NCI-H2171 treated with DMSO at 0.1 percent for 48 hours (cell line): ENCODE measurements around the gene PCCA.
"Not testable (repeated sequence)": the region's sequence is repeated elsewhere in the genome, so short reads cannot be mapped to it uniquely, and the experiment has no call there.

Experiments used
- DNase-seq: peaks from one replicate; lab custom pipeline; 2025; lab: John Stamatoyannopoulos, UW

Gene PCCA

DNA sequence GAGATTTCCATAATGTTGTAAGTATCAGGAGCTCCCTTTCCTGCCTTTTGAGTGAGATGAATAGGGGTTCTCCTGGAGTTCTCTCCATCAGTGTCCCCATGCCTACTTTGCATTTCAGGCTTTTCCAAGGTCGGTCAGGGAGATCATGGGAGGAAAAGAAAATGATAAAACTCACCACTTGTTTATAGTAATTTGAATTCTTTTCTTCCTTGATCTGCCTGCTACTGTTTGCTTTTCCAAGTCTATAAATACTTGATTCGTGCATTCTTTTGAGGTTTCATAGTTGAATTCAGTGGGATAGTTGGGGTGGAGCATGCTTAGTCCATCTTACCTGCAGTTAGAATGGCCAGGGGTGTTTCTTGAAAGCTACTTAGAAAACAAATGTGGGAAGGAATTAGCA lies 51.5 kb downstream of the PCCA start:
- DNase-seq = no peak

DNA sequence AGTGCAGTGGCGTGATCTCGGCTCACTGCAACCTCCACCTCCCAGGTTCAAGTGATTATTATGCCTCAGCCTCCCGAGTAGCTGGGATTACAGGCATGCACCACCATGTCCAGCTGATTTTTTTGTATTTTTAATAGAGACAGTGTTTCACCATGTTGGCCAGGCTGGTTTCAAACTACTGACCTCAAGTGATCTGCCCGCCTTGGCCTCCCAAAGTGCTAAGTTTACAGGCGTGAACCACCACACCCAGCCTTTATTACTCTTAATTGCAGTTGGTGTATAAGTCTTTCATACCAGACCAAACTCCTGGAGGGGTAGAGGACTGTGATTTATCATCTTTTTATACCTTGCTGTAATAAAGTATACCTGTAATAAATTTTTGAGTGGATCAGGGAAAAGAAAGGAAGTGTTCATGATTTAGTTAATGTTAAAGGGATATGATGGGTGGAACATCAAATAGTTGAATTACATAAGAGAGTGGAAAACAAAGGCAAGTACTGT lies 52.6 kb downstream of the PCCA start:
- not testable (repeated sequence) for DNase-seq

DNA sequence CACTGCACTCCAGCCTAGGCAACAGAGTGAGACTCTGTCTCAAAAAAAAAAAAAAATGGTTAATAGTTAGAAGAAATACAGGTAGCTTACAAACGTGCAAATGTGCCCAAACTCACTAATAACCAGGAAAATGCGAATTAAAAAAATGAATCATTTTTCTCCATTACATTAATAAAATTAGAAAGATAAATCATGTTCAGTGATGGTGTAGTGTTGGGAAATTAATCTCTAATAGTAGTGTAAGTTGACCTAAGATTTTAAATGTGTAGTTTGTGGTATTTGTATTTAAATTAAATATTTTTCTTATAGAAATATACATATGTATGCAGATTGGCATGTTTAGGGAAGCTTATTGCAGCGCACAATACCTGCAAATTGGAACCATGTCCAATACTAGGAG lies 57.6 kb downstream of the PCCA start:
- no peak for DNase-seq

DNA sequence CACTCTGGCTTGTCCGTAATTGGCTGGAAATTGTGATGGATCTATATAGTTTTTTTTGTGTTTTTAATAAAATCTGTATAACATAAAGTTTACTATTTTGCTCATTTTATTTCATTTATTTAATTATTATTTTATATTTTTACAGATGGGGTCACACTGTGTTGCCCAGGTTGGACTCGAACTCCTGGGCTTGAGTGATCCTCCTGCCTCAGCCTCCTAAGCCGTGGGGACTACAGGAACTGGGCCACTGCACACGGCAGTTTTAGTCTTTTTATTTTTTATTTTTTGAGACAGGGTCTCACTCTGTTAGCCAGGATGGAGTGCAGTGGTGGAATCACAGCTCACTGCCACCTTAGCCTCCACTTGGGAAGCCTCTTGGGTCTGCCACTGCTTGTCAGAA lies 58.9 kb downstream of the PCCA start:
- DNase-seq = no peak

DNA sequence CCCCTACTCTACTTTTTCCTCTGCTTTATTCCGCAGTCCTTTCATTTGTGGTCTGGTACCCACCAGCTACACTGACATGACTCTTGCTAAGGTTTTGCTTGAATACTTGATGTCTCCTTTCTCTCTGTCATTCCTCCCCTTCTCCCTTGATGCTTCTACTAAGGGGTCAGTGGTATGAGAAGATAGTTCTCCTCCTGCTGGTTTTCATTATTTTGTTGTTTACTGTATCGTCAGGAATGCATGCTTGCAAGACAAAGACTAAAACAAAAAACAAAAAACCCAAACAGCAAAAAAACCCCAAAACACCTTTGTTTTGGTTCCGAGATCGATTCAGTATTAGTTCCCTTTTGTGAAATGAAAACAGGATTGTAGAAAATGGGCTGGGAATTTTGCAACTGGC lies 59.5 kb downstream of the PCCA start:
- DNase-seq = no peak

DNA sequence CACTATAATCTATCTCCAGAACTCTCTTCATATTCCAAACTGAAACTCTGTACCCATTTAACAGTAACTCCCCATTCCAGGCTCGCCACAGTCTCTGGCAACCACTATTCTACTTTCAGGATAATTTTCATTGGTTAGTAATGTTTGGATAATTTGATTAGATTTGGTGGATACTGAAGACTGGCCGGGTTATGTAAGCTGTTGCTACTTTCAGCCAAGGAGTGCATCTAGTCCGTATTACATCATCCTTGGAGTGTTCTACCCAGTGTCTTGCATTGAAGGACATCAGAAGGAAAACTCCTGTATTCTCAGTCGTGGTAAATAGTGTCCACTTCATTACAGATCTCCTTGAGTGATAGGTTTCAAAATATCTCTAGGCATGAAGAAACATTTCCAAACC lies 60.5 kb downstream of the PCCA start:
- no peak for DNase-seq

DNA sequence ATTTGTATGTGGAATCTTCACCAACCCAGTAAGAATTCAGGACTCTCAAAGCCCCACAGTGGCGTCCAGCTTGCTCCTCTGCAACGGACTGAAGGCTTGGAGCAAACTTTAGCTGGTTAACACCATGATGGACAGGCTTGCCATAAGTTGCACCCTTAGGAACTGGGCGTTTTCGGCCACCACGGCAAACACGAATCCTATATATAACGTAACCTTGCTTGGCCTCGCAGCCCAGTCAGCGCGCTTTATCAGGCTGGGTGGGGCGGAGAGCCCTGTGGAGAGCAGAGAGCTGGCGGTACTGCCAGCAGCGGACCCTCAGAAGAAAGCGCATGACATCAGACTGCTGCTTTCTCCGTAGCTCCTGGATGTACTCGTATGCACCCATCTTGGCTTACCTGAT lies 61.8 kb downstream of the PCCA start:
- not testable (repeated sequence) for DNase-seq

DNA sequence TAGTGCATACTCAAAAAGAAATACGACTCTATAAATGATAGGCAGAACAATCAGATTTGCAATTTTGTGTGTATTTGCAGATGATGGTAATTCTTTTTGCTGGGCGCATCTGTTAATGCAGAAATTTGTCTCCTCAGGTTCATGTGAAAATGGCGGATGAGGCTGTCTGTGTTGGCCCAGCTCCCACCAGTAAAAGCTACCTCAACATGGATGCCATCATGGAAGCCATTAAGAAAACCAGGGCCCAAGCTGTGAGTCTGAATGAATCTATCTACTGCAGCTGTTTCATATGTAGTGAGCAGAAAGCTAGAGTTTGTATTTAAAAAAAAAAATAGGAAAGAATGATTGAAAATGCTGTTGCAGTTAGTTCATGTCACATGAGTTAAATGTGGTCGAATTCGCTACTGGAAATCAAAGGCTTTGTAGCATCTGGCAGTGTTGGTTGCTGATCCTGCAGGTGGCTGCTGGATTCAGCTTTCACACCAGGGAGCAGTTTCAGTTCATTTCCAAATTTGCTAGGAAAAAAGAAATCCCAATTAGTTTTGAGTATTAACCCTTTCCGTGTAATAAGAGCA lies 66.0 kb downstream of the PCCA start:
- DNase-seq = peak; percentile 52

DNA sequence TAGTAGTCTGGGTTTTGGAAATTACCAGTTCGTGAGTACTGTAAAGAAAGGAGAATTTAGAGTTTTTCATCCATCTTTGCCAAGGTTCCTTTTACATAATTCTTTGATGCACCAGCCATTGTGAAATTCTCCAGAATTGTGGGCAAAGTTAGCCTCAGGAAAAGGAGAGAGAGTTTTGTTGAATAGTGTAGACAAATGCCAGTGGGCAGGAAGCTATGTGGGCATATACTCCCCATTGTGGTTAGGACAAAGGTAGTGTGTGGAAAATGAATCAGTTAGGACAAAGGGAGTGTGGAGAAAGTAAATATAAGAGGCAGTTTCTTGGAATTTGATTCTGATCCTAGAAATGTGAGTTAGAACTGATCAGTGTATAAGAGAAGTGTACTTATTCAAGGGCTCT lies 67.9 kb downstream of the PCCA start:
- no peak for DNase-seq

DNA sequence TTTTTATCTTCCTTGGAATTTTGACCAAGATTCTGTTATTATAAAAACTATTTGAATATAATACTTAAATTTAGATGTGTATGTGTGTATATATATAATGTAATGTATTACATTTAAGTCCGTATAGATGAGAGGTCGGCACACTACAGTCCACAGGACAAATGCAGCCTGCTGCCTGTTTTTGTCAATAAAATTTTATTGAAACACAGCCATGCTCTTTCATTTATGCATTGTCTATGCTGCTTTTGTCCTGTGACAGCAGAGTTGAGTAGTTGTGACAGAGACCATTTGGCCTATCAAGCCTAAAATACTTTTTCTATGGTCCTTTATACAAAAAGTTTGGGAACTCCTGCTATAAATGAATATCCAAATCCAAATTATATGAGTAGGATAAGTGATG lies 69.7 kb downstream of the PCCA start:
- DNase-seq = no peak

DNA sequence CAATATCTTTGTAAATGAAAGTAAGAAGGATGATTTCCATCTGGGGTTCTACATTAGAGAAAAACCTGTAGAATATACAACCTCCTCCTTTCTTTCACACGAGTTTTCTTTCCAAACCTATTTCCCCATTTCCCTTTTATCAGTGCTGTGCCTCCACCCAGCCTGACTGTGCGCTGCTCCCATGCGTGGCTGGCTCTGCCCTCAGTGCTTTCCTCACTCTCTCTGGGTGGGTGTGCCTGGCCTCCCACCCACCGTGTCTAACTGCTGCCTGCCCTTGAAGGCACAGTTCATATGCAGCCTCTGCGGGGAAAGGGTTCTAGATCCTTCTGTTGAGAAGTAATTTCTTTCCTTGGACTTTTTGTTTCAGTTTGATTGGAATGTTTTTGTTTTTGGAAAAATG lies 70.7 kb downstream of the PCCA start:
- no peak for DNase-seq

DNA sequence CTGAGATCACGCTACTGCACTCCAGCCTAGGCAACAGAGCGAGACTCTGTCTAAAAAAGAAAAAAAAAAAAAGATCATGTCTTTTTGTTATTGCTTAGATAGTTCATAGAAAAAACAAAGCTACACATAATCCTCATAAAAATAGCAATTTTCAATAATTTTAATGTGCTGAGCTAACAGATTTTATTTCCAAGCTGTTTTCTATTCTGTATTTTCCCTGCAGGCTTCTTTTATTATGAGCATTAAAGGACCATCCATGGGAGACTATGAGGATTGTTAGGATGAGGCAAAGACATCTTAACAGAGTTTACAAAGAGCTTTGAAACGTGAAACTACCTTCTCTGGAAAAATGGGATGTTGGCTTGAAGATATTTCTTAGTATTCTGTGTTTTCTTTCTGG lies 71.6 kb downstream of the PCCA start:
- no peak for DNase-seq

DNA sequence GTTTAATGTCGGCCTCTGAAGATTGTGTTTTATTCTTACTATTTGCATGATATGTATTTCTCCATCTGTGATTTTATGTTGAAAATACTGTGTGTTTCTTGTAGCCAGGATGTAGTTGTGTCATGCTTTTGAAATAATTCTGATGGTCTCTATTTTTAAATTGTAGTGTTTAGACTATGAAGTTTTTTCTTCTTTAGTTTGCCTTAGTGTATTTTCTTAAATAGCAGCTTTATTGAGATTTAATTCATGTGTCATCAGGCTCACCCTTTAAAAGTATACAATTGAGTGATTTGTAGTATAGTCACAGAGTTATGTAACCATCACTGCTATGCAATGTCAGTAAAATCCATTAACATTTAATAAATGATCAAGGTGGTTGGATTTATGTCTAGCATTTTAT lies 74.5 kb downstream of the PCCA start:
- DNase-seq = no peak

DNA sequence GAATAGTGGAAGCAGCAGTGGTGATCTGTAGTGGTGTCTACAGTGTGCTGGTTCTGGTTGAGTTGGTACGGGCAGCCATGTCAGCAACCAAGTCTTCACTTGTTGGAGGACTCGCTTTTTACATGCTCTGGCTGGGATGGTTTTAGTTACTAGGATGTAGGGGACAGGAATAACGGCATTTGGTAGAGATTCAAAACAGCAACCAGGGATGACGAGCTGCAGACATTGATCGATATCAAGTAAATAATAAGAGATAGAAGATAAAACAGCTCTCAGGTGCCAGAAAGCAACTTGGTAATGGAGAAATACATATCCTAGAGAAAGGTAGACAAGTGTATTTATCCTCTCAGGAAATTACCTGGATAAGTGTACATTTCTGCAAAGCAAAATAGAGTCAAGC lies 84.3 kb downstream of the PCCA start:
- DNase-seq = no peak

DNA sequence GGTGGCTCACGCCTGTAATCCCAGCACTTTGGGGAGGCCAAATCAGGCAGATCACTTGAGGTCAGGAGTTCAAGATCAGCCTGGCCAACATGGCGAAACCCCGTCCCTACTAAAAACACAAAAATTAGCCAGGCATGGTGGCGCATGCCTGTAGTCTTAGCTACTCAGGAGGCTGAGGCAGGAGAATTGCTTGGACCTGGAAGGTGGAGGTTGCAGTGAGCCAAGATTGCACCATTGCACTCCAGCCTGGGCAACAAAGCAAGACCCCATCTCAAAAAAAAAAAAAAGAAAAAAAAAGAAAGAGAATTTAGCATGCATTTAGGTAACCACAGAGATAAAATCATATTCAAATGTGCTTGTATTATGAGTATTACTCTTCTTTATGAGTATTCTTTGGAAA lies 85.6 kb downstream of the PCCA start:
- DNase-seq = not testable (repeated sequence)

DNA sequence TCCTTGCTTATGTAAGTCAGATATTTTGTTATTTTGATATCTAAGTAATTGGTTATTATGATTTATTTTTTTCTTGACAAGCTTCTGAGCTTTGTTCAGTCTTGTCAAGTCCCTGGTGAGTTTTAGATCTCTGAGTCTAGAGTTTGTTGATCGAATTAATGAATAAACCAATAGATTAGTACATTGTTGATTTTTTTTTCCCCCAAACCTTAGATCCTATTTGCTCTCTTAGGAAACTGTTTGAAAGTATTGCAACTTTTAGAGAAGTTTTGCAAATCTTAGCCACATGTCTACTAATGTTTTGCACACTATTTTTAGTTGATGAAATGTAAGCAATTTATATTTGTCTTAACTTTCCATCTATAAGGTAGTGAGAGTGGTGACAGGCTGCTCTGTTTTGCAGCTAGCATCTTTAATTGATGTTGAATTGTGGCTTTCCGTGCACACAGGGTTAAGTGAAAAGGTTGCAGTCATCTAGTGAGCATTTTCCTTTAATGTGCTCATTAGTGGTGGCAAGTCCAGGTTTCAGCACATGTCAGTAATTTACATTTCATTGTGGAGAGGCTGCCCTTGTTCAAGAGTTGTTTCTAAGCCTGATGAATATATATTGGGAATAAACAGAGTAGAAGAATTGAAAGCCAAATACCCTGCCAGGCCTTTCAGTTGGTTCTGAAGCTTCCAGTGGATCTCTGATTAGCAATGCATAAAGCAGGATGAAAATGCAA lies 86.3 kb downstream of the PCCA start:
- DNase-seq = no peak

DNA sequence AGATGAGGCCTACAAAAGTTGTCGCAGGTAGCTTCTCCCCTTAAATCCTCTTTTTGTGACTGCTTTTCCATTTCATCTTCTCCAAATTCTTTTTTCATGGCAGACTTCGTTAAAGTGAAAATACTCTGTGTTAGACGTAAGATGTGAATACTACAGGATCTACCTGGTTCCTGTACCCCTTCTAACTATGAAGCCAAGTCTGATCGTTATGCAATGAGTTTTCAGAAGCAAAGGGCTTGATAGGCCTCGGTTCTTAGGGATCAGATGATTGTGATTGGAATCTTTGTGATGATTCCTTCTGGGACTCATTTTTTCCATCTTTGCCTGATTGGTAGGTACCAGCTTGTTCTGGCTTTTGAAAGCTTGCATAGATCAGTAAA lies 86.9 kb downstream of the PCCA start:
- DNase-seq = no peak

DNA sequence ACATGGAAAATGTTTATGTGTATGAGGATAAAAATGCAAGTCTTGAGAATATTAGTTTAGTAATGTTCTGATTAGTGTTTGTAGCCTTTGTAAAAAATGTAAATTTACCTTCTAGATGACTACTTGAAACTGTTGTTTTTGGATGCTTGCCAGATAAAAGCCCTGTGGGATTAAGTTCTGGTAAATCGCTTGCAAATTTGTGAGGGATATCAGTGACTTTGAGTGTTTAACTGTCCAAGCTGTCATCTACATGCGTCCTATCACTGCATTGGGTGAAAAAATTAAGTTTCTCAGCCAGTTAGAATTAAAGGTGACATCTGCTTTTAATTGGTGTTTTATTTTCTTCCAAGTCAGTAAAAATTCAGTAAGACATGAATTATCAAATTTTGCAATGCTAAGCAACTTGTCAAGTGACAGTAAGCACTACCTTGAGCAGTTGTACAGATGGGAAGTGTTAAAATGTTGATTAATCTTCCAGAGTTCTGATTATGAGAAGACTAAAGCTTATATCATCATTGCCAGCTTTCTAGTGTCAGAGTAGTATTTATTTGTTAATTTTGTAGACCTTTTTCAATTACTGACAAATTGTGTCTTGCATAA lies 88.0 kb downstream of the PCCA start:
- DNase-seq = peak; percentile 83

DNA sequence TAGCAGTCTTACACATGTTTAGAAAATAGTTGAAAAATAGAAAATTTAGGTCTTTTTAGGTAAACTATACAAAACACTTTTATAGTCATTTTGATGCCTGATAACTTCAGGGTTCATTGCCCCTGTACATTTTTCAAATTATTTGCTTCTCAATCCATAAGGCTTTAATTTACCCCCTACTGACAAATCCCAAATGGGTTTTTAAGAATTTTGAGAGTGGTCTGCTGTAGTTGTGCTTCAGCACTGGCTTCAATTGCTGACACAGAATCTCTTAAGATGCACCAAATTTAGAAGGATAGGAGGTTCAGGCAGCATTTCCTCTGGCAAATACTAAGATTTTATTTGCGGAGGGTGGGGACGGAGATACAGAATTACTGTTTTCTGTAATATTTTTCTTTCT lies 89.4 kb downstream of the PCCA start:
- DNase-seq = no peak

DNA sequence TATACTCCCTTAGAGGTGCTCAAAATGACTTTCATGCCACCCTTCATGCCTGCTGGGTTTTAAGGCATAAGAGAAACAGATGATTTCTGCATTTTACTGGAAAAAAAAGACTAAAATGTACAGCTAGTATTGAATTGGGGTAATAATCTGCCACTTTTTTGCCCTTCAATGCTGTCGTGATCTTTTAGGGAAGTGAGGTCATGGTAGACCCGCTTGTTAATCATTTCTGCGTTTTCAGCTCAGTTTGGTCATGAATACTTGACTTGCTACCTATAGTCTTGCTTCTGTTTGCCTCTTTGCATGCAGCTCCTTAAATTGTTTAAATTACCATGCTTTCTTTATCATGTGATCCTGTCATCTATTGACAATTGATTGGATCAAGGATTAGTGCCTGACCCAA lies 90.4 kb downstream of the PCCA start:
- no peak for DNase-seq

DNA sequence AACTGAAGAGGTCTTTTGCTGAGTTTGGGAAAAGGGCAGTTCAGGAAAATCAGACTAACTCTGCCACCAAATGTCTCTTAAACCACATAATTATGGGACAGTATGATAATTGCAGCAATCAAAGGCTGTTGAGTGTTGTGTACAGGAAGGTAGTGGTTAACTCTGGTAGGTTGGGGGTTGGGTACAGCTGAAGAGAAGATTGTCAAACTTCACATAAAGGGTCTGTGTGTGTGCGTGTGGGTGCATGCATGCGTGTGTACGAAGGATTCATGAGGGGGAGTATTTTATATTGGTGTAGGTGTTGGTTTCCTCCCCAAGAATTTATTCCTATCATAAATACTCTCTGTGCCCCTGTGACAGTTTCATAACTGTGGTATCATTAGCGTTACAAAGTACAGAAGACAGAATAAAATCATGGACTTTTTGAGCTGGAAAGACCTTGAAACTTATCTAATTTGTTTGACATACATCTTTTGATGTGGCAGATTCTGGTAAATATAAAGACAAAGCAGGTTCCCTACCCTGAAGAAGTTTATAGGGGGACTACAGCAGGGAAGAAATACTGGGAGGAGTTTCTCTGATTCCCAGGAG lies 94.1 kb downstream of the PCCA start:
- no peak for DNase-seq

DNA sequence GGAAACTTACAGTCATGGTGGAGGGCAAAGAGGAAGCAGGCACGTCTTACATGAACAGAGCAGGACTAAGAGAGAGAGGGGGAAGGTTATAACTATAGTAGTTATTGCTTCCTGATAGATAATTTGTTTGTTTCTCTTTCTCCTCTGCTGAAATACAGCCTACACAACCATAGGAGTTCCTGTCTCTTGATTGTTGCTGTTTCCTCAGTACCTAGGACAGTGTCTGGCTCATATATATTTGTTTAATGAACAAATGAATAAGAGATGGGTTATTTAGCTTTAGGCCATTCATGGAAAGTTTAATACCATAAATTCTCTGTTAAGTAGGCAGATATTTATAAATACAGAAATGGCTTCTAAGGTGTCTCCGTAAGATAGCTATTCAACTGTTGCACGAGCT lies 95.2 kb downstream of the PCCA start:
- DNase-seq = no peak

DNA sequence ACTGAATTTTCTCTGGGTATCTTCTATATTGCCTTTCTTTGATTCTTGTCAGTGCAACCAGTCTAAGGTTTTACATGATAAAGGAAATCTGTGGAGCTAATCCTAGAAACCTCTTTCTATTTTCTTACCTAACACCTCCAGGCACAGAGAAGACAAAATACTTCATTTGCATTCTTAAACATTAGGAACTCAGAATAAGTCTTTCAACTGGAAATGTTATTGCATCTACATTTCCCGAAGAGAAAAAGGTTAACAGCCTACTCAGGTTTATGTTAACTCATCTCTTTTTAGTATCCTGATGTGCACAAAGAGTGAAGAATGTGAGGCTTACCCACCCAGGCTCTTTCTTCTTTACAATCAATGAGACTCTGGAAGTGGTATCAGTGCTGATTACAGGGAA lies 106.7 kb downstream of the PCCA start:
- DNase-seq = no peak
